SH-SY5Y (cell line): ENCODE measurements around the gene CCNH.

Experiments
- GATA2 ChIP-seq: IDR thresholded peaks from 2 replicates; pipeline ENCODE4 v1.6.1; 2011; ENCODE audit warnings: mild to moderate bottlenecking, low read depth, low read length
- GATA3 ChIP-seq: IDR thresholded peaks from 2 replicates; pipeline ENCODE4 v1.6.1; 2011; ENCODE audit warnings: low read depth, mild to moderate bottlenecking, low read length, moderate library complexity

DNA sequence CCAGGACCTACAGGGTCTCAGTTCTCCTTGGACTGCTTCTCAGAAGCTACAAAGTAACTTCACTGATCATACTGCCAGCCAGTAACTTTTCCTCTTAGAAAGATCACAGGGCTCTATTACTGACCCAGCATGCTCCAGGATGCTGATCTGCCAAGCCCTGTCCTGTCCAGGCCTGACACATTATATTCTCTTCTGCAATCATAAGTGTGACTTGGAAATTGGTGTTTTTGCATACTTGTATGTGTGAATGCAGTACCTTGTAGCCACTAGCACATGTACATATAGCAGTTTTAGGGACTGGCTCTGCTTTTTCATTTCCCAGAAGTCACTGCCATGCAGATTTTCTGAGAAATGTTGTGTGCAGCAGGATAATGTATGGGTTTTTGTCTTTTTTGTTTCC lies 40.1 kb upstream of the CCNH start:
- TF ChIP-seq GATA2 (no peak), GATA3 (no peak)
